ENCODE measurements around the gene ADAMTS2.

Gene ADAMTS2

DNA sequence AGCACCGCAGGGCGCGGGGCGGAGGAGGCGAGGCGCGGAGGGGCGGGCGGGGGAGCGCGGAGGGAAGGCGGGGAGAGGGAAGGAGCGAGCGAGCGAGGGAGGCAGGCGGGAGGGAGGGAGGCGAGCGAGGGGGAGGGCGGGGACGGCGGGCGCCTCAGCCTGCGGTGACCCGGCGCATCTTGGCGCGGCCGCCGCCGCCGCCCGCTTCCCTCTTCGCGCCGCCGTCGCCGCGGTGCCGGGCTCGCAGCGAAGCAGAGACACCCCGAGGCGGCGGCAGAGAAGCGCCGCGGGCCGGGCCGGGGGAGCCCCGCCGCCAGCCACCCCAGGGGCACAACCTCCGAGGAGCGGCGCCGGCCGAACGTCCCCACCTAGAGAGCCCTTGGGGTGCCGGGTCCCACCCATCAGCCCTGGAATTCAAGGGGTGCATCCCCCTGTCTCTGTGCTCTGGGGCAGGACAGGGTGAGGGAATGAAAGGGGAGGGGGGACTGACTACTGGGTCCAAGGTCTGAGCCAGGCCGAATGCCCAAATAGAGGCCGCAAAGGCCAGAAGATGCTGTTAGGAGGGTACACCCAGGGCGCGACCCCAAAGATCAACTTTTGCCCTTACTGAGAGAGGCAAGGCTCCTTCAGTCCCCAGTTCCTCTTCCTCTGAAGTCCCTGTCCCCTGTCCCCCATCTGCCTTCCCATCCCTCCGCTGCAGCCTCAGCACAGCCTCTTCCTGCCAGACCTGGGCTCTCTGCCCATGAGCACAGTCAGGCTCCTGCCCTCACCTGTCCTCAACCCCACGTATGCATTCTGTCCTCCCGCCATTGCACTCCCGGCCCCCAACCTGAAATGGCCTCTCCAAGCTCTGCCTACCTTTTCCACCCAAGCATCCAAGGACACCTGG is at the start of gene ADAMTS2:
Gene ADAMTS2, minus strand, starts transcription at position 29 of the 889 bp plus-strand sequence. CDS start 133 bp downstream, outside the sequence.
- no peak for DNase-seq

DNA sequence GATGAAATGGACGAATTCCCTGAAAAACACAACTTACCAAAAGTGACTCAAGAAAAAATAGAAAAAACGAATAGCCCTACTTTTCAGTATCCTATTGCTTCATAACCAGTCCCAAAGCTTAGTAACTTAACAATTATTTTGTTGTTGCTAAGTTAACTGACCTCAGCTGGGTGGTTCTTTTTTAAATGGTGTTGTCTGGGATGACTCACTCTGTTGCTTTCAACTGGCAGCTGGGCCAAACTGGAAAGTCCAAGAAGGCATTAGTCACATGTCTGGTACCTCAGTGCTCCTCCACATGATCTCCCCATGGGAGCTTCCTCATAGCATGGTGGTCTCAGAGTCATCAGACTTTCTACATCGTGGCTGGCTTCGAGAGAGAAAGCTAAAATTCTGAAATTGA is 47.8 kb upstream of the ADAMTS2 start:
- DNase-seq = no peak

DNA sequence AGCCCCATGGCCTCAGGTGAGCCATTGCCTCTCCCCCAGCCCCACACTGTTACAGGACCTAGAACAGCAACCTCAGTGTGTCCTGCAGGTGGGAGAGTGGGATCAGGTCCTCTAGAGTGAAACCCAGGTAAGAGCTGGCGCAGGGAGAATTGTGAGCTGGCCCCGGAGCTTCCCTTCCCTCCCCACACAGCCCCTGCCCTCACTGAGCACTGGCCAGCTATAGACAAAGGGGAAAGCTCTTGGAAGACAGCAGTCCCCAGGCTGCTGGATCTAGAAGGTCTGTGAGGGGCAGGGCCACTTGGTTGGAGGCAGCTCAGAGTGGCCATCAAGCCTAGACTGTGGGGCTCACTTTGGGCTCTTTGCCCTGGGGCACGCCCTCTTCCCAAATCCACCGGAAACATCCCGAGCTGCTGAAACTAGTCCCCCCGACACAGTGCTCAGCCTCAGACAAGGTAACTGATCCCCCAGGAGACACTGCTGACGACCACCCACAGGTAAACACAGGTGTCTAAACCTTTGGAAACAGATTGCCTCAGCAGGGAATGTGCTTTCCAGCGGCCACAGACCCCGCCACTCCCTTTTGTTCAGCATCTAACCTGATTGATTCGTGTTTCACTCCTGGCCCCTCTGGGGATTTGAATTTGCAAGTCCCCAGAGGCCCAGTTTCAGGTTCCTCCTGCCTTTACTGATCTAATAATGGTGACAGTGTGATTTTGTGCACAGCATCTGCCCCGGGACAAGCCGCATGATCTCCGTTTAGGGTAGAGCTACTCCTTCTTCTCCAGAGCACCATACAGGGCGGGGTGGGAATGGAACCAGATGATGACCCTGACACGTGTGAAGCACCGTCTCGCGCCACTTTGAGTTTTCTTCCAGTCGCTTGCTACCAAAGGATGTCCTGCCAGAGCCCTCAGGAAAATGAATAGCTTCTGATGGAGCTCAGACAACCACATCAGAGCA is 42.2 kb upstream of the ADAMTS2 start:
- DNase-seq = no peak

DNA sequence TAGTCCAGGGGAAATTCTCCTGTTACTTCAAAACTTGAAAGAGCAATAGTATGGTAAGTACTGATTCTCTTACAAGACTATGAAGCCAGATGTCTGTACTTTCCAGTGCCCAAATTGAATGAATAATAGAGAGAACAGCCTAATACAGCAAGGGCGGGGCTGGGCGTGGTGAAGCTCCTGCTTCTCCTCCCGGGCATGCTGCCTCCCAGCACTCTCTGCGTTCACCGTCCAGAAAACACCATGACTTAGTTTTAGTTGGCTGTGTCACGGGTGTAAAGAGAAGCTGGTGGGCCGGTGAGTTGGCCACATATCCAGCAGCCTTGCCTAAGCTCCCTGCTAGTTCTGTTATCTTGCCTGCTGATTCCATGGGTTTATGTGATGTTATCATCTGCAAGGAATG is 40.7 kb upstream of the ADAMTS2 start:
- DNase-seq = no peak

DNA sequence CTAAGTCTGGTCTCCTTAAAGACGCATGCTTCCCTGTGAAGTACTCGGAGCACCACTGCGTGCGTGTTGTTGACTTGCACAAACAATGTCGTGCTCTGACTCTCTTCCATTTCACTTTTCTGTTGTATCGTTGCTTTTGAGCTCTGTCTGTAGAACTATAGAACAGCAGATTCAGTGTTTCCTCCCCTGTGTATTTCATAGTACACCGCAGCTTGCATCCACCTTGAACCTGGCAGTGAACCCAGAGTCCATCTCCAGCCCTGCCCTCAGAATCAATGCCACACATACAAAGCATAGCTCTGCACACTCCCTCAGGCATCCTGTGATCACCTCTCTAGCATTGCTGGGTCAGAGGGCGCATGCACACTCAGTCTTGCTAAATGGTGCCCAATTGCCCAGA is 37.2 kb upstream of the ADAMTS2 start:
- DNase-seq = no peak

DNA sequence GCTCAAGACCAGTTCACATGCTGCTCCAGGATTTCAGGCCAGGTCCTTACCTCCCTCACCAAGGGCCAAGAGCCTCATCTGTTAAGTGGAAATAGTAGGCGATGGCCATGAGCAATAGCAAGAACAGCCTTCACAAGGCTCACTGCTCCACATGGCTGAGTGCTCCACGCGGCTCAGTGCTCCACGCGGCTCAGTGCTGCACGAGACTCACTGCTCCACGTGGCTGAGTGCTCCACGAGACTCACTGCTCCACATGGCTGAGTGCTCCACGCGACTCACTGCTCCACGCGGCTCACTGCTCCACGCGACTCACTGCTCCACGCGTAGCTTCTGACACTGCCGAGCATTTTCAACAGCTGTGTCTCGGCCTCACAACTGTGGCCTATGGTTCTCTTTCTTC is 36.4 kb upstream of the ADAMTS2 start:
- no peak for DNase-seq

DNA sequence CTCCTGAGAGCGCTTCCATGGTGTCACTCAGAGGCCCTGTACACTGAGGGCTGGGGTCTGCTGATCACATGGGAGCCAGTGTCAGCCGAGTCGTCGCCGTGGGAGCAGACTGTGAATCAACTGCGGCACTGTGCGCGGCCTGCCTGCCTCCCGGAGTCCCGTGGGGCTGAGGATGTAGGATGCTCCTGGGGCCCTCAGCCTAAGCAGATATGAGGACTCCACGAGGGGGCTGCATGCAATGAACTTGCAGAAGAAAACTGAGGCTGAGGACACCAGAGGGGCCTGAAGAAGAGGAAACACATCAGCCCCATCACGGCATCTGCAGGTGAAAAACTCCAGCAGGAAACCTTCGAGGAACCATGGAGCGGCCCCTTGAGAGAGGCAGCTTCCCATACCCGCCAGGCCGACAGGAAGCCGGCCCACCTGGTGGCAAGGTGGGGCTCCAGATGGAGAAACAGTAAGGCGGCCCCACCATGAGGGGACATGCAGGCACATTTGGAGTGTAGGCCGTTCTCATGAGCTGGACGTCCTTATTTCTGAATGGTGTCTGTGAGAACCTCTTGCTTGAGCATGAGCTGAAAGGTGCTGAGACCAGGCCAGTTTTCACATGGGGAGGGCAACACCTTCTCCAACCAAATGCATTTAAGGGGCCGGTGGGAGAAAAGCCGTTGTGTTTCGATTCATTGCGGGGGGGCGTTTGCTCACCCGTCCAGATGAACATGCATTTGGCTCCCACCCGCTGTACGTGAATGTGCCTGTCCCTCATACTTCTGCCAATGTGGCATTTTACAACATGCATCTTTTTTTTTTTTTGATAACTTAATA is 35.2 kb upstream of the ADAMTS2 start:
- no peak for DNase-seq

DNA sequence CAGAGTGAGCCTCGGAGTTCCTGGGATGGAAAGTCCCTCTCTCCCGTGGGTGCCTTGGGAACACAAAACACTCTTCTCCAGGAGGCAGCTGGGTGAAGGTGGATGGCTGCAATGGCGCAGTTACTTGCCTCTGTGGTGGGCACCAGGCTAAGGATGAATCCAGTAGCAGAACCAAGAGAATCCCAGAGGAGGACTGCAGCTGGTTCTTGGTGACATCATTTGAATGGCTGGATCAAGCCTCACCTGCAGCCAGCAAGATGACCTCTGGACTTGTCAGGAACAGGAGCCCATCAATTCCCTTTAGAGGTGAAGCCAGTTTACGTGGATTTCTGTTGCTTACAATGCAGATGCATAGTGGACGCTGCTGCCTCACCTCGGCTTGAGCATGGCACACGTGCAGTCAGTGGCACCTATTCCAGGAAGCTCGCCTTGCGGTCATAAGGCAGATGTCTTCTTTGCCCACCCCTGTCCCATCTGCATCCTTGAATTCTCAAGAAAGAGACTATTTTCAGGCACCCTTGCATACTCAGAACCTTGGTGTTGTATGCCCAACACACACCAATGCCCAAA is 34.1 kb upstream of the ADAMTS2 start:
- no peak for DNase-seq

DNA sequence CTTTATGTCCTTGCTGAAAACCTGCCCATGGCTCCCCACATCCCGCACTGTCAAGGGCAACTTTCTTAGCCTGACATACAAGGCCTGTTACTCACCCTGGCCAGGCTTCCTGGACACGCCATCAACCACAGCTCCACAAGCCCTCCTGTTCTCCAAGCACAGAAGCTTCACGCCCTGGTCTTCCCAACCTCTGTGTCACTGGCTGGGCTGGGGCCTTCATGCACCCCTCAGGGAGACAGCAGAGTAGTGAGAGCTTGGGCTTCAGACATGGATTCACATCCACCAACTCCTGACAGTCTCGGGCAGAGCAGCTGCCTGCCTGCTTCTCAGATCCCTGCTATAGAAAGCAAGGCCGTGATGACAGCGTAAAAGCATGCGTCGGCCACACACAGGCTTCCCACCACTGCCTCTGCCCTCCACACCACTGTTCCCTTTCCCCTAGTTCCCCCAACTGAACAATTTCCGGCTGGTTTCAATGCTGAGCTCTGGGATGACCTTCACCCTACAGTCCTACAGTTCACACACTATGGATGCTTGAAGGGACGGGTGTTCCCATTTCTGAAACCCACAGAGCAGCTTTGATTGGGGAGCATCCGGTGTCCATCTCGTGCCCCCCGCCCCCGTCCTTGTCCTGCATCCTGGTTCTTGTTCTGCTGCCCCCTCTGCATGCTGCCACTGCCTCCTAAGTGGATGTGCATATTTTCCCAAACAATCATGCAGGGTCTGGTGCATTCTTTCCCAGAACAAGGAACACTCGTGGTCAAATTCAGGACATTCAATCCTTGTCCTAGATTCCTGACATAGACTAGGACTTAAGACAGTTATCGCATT is 33.4 kb upstream of the ADAMTS2 start:
- DNase-seq = no peak

DNA sequence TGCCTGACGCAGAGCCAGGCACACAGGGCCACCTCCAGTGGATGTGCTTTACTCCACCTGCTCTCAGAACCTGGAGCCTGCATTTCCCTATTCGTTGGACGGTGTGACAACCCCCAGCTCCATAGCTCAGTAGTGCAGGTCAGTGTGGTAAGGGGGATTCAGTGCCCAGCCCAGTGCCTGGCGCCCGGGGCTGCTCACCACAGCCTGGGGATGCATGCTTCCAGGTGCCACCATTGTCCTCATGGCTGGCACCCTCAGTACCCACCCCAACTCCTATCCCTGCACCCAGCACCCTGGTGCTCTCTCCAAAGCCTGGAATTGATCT is 32.8 kb upstream of the ADAMTS2 start:
- DNase-seq = no peak

DNA sequence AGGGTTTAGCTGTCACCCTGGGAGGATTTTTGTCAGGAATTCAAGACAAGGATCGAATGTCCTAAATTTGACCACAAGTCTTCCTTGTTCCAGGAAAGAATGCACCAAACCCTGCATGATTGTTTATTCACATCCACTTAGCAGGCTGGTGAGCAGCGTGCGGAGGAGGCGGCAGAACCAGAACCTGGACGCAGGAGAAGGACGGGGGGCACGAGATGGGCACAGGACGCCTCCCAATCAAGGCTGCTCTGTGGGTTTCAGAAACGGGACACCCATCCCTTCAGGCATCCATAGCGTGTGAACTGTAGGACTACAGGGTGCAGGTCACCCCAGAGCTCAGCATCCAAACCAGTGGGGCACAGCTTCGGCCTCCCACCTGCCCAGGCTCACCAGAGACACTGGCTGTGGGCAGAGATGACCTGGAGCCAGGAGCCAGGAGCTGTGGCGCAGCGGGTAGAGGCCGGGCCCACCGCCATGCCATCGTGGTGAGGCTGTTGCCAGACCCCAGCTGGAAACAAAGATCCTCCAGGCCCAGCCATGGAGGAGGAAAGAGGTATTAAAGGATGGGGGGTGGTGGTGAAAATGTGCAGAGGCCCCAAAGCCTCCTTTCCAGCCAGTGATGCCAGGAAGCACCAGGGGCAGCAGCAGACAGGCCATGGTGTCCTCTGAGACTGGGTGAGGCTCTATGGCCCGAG is 32.3 kb upstream of the ADAMTS2 start:
- no peak for DNase-seq

DNA sequence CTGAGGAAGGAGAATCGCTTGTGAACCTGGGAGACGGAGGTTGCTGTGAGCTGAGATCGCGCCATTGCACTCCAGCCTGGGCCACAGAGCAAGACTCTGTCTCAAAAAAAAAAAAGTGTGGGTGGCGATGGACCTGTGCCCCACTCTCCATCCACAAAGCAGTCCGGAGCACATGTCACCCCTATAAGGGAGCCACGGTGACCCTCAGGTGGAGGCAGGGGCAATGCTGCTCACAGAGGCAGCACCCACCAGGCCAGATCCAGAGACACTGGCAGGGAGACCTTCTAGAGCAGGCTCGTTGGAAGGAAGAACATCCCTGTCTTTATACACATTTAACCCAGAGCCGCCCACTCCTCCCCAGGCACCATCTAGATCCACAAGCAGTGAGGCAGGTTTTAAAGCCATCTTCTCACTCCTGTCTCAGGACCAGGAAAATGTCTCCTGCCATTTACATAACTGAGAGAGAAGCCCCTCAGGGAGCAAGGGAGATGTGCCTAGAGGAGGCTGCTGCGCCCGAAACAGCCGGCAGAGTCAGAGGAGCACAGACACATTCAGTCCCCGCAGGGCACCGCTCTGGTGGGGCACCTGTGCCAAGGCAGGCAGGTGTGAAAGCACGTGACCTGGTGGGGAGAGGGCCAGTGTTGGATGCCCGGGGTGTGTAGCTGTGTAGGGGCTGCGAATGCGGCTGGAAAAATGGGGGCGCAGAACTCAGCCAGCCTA is 31.6 kb upstream of the ADAMTS2 start:
- no peak for DNase-seq

DNA sequence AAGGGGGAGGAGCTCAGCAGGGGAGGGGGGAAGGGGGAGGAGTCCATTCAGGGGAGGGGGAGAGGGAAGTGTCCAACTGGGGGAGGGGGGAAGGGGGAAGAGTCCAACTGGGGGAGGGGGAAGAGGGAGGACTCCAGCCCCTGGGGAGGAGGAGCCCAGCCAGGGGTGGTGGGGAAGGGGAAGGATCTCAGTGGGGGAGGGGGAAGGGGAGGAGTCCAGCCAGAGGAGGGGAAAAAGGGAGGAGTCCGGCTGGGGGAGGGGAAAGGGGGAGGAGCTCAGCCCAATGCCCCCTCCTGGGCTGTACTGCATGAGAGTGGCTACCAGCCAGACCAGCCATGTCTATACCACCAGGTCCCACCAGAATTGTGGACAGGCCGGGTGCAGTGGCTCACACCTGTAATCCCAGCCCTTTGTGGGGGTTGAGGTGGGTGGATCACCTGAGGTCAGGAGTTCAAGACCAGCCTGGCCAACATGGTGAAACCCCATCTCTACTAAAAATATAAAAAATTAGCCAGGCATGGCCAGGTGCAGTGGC is 30.6 kb upstream of the ADAMTS2 start:
- no peak for DNase-seq

DNA sequence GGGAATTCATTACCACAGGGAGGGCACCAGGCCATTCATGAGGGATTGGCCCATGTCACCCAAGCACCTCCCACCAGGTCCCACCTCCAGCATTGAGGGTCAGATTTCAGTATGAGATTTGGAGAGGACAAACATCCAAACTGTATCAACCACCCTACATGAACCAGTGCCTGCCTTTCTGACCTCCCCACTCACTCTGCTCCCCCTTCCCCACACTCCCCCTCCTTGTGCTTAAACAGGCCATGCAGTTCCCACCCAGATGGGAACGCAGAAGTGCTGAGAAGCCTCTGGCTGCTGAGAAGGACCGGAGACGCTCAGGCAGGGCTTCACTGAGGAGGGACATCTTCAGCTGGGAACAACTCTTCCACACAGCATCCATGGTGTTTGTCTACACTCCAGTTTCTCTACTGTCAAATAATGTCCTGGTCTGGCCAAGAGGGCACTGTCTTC is 30.0 kb upstream of the ADAMTS2 start:
- DNase-seq = no peak

DNA sequence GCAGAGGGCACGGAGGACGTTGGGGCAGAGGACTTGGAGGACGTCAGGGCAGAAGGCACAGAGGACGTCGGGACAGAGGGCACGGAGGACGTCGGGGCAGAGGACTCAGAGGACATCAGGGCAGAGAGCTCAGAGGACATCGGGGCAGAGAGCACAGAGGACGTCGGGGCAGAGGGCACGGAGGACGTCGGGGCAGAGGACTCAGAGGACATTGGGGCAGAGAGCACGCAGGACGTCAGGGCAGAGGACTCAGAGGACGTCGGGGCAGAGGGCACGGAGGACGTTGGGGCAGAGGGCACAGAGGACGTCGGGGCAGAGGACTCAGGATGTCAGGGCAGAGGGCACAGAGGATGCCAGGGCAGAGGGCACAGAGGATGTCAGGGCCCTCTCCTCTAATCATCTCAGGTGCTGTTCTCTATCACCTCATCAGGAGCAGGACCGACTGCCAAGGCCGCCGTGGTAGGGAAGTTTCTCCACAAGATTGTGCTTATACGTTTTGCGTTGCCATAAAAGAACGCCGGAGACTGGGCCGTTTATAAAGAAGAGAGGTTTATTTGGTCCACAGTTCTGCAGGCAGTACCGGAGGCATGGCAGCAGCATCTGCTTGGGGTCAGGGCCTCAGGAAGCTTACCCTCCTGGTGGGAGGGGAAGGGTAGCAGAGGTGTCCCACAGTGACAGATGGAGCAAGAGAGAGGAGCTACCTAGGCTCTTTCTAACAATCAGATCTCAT is 29.4 kb upstream of the ADAMTS2 start:
- no peak for DNase-seq

DNA sequence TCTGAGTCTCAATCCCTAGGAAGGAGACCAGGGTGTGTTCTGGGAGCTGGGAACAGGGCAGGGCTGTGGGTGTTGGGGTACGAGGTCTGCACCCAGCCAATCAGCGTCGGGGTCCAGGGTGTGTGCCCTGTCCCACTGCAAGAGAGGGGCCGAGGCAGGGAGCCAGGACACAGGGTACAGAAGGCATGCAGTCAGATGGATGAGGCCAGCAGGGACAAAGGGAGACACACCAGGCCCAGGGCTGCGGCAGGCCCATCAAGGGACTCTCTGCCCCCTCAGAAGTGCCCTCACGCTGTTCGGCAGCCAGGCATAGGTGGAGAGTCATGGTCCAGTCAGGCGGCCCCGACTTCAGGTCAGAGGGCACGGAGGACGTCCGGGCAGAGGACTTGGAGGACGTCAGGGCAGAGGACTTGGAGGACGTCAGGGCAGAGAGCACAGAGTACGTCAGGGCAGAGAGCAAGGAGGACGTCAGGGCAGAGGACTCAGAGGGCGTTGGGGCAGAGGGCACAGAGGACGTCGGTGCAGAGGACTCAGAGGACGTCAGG is 28.8 kb upstream of the ADAMTS2 start:
- no peak for DNase-seq

DNA sequence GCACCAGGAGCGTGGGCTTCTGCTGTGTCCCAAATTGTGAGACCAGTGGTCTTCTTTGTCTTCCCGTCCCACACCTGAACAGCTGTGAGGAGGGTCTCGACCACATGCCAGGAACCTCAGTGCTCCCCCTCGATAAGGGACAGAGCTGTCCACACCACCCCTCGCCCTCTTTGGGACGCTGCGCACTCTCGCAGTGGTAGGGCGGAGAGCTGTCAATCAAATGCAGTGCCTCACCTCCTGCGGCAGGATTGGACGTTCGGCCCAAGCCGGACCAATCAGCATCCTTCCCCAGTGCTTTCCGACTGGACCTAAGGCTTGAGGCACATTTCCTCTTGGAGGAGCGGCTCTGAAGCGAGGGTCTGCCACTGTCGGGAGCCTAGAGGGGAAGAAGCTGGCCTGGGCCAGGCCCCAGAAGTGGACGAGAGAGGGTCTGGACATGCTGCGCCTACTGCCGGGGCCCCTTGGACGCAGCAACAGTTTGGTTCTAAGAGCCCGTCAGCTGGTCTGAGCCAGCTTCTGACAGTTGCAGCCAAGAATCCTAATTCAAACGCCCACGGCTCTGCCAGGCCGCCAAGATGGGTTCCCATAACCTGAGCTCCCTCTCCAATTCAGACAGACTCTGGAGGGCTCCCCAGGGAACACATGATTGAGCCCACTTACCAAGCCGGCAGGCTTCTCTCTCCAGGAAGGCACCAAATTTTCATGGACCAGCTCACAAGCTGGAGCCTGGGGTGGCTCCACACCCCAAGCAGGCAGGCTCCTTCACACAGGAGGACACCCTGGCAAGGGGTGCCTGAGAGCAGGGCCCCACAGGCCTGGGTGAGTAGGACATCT is 28.1 kb upstream of the ADAMTS2 start:
- no peak for DNase-seq
